GM19438 (cell line): ENCODE results near the gene NLK.
"Not testable (repeated sequence)": the region's sequence is repeated elsewhere in the genome, so short reads cannot be mapped to it uniquely, and the experiment has no call there.

Experiments used
- ATAC-seq: cut with Tn5 transposase; IDR thresholded peaks from one replicate; pipeline ENCODE4 v1.9.1; 2021; ENCODE audit warnings: low read depth; ENCODE audit not compliant: unreplicated experiment

Gene NLK

GRCh38 chr17:28042657-28042720 lies at the start of gene NLK:
Gene NLK, plus strand, starts transcription at chr17:28042677. Its CDS starts 197 bp downstream, at chr17:28042874.
- ATAC-seq, result no peak

- ATAC-seq, result no peak
Observed at GRCh38 chr17:27993161-27993695, 49.2 kb upstream of the NLK start.

GRCh38 chr17:27993723-27994310 lies 48.7 kb upstream of the NLK start:
- ATAC-seq, result no peak

- no peak for ATAC-seq
Observed at GRCh38 chr17:27994586-27994985, 47.9 kb upstream of the NLK start.

- ATAC-seq, result no peak
Observed at GRCh38 chr17:27995554-27995953, 46.9 kb upstream of the NLK start.

- no peak for ATAC-seq
Observed at GRCh38 chr17:27996202-27997043, 46.1 kb upstream of the NLK start.

GRCh38 chr17:27997044-27997401 lies 45.5 kb upstream of the NLK start:
- no peak for ATAC-seq

- ATAC-seq, result no peak
Observed at GRCh38 chr17:27997522-27997921, 45.0 kb upstream of the NLK start.

GRCh38 chr17:28001149-28001548 lies 41.3 kb upstream of the NLK start:
- no peak for ATAC-seq

GRCh38 chr17:28004344-28004743 lies 38.1 kb upstream of the NLK start:
- ATAC-seq, result no peak

GRCh38 chr17:28007925-28008324 lies 34.6 kb upstream of the NLK start:
- not testable (repeated sequence) for ATAC-seq

- ATAC-seq, result no peak
Observed at GRCh38 chr17:28008513-28008912, 34.0 kb upstream of the NLK start.

GRCh38 chr17:28010406-28010805 lies 32.1 kb upstream of the NLK start:
- no peak for ATAC-seq

- ATAC-seq, result no peak
Observed at GRCh38 chr17:28018439-28019070, 23.9 kb upstream of the NLK start.

GRCh38 chr17:28020515-28020914 lies 22.0 kb upstream of the NLK start:
- no peak for ATAC-seq

- ATAC-seq, result no peak
Observed at GRCh38 chr17:28029044-28029443, 13.4 kb upstream of the NLK start.

GRCh38 chr17:28030386-28030785 lies 12.1 kb upstream of the NLK start:
- no peak for ATAC-seq

- no peak for ATAC-seq
Observed at GRCh38 chr17:28031174-28031573, 11.3 kb upstream of the NLK start.

GRCh38 chr17:28033972-28034714 lies 8.3 kb upstream of the NLK start:
- no peak for ATAC-seq

GRCh38 chr17:28035452-28035851 lies 7.0 kb upstream of the NLK start:
- not testable (repeated sequence) for ATAC-seq

- ATAC-seq, result not testable (repeated sequence)
Observed at GRCh38 chr17:28035884-28036283, 6.6 kb upstream of the NLK start.
